WTC11 (cell line): ENCODE measurements around the gene TRIML1. TPM values are rescaled to one million over a fixed set of nuclear protein-coding genes. Genes with fewer than 3 reads are reported as not detected.

Experiments
- ATAC-seq: fragments of 200-7000 bp; cut with Tn5 transposase; 2 replicates; pipeline ENCODE4 v1.10.0; 2021; ENCODE audit warnings: mild to moderate bottlenecking, moderate library complexity
- CTCF ChIA-PET: fragments of 300-600 bp; sonication (Branson Sonifier 250); formaldehyde crosslinking; loops from one replicate; lab custom pipeline; 2021; ENCODE audit warnings: antibody characterized with exemption; lab: Charles Lee
- POLR2A ChIA-PET: fragments of 350-600 bp; sonication (Branson Sonifier 250); formaldehyde crosslinking; loops from one replicate; lab custom pipeline; 2021; ENCODE audit warnings: antibody characterized with exemption; lab: Charles Lee
- DNase-seq: peaks from one replicate; pipeline ENCODE4 v3.0.0; 2021; ENCODE audit warnings: low spot score
- H3K27ac Mint-ChIP-seq: 2 replicates; pipeline ENCODE4 v1.8.0; 2021; ENCODE audit warnings: mixed read lengths
- H3K27me3 Mint-ChIP-seq: 2 replicates; pipeline ENCODE4 v1.8.0; 2021; ENCODE audit warnings: low read depth, mild to moderate bottlenecking, moderate library complexity, mixed read lengths
- H3K36me3 Mint-ChIP-seq: 2 replicates; pipeline ENCODE4 v1.8.0; 2021; ENCODE audit warnings: mixed read lengths
- H3K4me1 Mint-ChIP-seq: 2 replicates; pipeline ENCODE4 v1.8.0; 2022; ENCODE audit warnings: mixed read lengths
- H3K4me3 Mint-ChIP-seq: 2 replicates; pipeline ENCODE4 v1.8.0; 2021; ENCODE audit warnings: mild to moderate bottlenecking, moderate library complexity, mixed read lengths
- H3K9me3 Mint-ChIP-seq: 2 replicates; pipeline ENCODE4 v1.8.0; 2021; ENCODE audit warnings: mixed read lengths
- CREB1 ChIP-seq: sonication (generic); formaldehyde crosslinking; IDR thresholded peaks from 2 replicates; pipeline ENCODE4 v1.8.0; 2023; ENCODE audit warnings: mild to moderate bottlenecking, missing genetic modification reagents
- FOXJ3 ChIP-seq: sonication (generic); formaldehyde crosslinking; IDR thresholded peaks from 2 replicates; pipeline ENCODE4 v1.9.0; 2021; ENCODE audit warnings: missing genetic modification reagents, mild to moderate bottlenecking, borderline replicate concordance
- FOXP1 ChIP-seq: sonication (generic); formaldehyde crosslinking; IDR thresholded peaks from 2 replicates; pipeline ENCODE4 v1.8.0; 2022; ENCODE audit warnings: missing genetic modification reagents, mild to moderate bottlenecking, moderate library complexity, borderline replicate concordance
- NFYB ChIP-seq: sonication (generic); formaldehyde crosslinking; conservative IDR thresholded peaks from 2 replicates; pipeline ENCODE4 v1.8.0; 2022; ENCODE audit warnings: low read depth, missing genetic modification reagents
- SMAD4 ChIP-seq: sonication (generic); formaldehyde crosslinking; IDR thresholded peaks from 2 replicates; pipeline ENCODE4 v1.8.0; 2022; ENCODE audit warnings: mild to moderate bottlenecking, missing genetic modification reagents
- TCF7 ChIP-seq: sonication (generic); formaldehyde crosslinking; IDR thresholded peaks from 2 replicates; pipeline ENCODE4 v1.8.0; 2022; ENCODE audit warnings: mild to moderate bottlenecking, low read depth, missing genetic modification reagents, moderate library complexity
- ZNF423 ChIP-seq: fragments of 250-450 bp; sonication (Bioruptor Pico); IDR thresholded peaks from 2 replicates; pipeline ENCODE4 v2.1.2; 2022; ENCODE audit warnings: mild to moderate bottlenecking, moderate library complexity
- ZNF671 ChIP-seq: fragments of 250-450 bp; sonication (Bioruptor Pico); IDR thresholded peaks from 2 replicates; pipeline ENCODE4 v1.8.0; 2021; ENCODE audit warnings: mild to moderate bottlenecking
- total RNA-seq: library from RNA; stranded (reverse); gene quantifications from 3 replicates; pipeline ENCODE4 v1.2.3, GENCODE V29; 2021
- TF ChIP-seq, protein P1 (sequence below): sonication (generic); formaldehyde crosslinking; IDR thresholded peaks from 2 replicates; pipeline ENCODE4 v1.8.1; 2023; ENCODE audit warnings: mild to moderate bottlenecking, missing genetic modification reagents
- TF ChIP-seq, protein P2 (sequence below): sonication (generic); formaldehyde crosslinking; IDR thresholded peaks from 2 replicates; pipeline ENCODE4 v1.8.1; 2022; ENCODE audit warnings: low read depth, mild to moderate bottlenecking, moderate library complexity, missing genetic modification reagents, borderline replicate concordance
- TF ChIP-seq, protein P3 (sequence below): sonication (generic); formaldehyde crosslinking; IDR thresholded peaks from 2 replicates; pipeline ENCODE4 v1.8.0; 2022; ENCODE audit warnings: mild to moderate bottlenecking, missing genetic modification reagents
- TF ChIP-seq, protein P4 (sequence below): sonication (generic); formaldehyde crosslinking; IDR thresholded peaks from 2 replicates; pipeline ENCODE4 v1.8.0; 2022; ENCODE audit warnings: mild to moderate bottlenecking, missing genetic modification reagents
- TF ChIP-seq, protein P5 (sequence below): fragments of 250-450 bp; sonication (Bioruptor Pico); IDR thresholded peaks from 2 replicates; pipeline ENCODE4 v1.9.0; 2021; ENCODE audit warnings: mild to moderate bottlenecking, borderline replicate concordance
- TF ChIP-seq, protein P6 (sequence below): sonication (generic); formaldehyde crosslinking; IDR thresholded peaks from 2 replicates; pipeline ENCODE4 v1.8.1; 2022; ENCODE audit warnings: low read depth, missing genetic modification reagents, borderline replicate concordance
- TF ChIP-seq, protein P7 (sequence below): sonication (generic); formaldehyde crosslinking; conservative IDR thresholded peaks from 2 replicates; pipeline ENCODE4 v1.8.1; 2023; ENCODE audit warnings: mild to moderate bottlenecking, low read depth, missing genetic modification reagents, moderate library complexity
- TF ChIP-seq, protein P8 (sequence below): sonication (generic); formaldehyde crosslinking; IDR thresholded peaks from 2 replicates; pipeline ENCODE4 v1.8.1; 2023; ENCODE audit warnings: mild to moderate bottlenecking, missing genetic modification reagents, borderline replicate concordance

TRIML1 gene
- total RNA-seq, 1 experiment from 2014 or later: not detected

DNA sequence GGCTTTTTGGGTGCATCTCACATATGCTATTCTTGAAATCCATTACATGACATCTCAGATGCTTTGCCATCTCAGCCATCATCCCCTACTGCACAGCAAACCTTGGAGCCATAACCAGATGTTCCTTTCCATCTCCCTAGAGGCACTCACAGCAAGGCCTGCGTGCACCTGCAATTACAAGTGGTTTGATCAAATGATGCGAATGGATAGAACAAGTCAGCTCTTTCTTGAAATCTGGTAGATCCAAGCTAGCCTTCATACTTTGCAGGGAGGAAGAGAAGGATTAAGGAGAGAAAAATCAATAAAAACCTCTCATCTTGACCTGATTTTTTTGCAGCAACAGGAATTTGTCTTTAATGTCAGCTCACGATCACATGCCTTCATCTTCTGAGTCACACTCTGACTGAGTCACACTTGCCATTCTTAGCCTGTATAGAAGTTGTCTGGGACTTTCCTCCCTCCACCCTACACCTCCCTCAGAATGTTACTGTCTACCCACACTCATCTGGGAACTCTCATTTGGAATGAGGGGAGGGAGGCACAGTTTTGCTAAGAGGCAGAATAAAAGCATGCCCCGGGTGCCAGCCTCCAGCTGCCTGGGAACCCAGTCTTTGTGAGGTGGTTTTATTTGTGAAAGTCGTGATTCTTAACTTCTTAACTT is 11.9 kb upstream of the TRIML1 start:
- Mint-ChIP-seq H3K27ac (peak overlapping the region; percentile 7), H3K27me3 (no peaks in the 10 kb centered on the region), H3K4me3 (no peak overlapping the region), H3K9me3 (peaks cover 7% of the 10 kb centered on the region; the same call in 1 of the 2 replicates), H3K4me1 (peaks cover 33% of the 10 kb centered on the region), H3K36me3 (no peaks in the 10 kb centered on the region)
- ATAC-seq (no peak), DNase-seq (no peak)
- TF ChIP-seq, protein P1, sequence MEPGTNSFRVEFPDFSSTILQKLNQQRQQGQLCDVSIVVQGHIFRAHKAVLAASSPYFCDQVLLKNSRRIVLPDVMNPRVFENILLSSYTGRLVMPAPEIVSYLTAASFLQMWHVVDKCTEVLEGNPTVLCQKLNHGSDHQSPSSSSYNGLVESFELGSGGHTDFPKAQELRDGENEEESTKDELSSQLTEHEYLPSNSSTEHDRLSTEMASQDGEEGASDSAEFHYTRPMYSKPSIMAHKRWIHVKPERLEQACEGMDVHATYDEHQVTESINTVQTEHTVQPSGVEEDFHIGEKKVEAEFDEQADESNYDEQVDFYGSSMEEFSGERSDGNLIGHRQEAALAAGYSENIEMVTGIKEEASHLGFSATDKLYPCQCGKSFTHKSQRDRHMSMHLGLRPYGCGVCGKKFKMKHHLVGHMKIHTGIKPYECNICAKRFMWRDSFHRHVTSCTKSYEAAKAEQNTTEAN (CRISPR knock-in tag): no peak
- TF ChIP-seq SMAD4 (CRISPR knock-in tag) (no peak), FOXJ3 (CRISPR knock-in tag) (no peak), NFYB (CRISPR knock-in tag) (no peak), ZNF423 (CRISPR knock-in tag) (no peak), ZNF671 (CRISPR knock-in tag) (no peak)
- TF ChIP-seq, protein P2, sequence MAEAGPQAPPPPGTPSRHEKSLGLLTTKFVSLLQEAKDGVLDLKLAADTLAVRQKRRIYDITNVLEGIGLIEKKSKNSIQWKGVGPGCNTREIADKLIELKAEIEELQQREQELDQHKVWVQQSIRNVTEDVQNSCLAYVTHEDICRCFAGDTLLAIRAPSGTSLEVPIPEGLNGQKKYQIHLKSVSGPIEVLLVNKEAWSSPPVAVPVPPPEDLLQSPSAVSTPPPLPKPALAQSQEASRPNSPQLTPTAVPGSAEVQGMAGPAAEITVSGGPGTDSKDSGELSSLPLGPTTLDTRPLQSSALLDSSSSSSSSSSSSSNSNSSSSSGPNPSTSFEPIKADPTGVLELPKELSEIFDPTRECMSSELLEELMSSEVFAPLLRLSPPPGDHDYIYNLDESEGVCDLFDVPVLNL (CRISPR knock-in tag): no peak
- CTCF ChIA-PET: no interaction called here
- POLR2A ChIA-PET: no interaction called here

DNA sequence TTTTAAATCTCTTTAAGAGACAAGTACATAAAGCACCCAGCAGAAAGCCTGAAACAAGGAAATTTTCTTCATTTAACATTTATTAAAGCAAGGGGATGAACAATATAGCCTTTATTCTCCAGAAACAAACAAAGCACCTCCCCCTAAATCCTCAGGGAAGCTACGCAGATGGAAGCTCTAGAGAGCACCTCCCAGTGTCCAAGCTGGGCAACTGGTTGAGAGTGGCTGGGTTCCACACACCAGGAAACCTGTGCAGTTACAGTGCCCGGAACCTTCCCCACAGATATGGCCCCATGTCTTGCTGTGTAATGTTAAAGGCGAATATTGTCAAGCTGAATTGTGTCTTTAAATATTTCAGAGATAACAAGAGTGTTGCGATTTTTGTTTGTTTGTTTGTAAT is 8.9 kb upstream of the TRIML1 start:
- Mint-ChIP-seq H3K27ac (peak overlapping the region; percentile 2), H3K9me3 (peaks cover 10% of the 10 kb centered on the region), H3K27me3 (no peaks in the 10 kb centered on the region), H3K4me3 (no peak overlapping the region), H3K4me1 (peaks cover 24% of the 10 kb centered on the region), H3K36me3 (no peaks in the 10 kb centered on the region)
- POLR2A ChIA-PET: no interaction called here
- CTCF ChIA-PET: interaction anchor here (1.0 to 2.2 kb wide), 4 partner anchors 10 to 524 kb away, joined by 3 to 6 read pairs (median 3); no protein-coding TSS in a partner anchor
- ATAC-seq (peak; percentile 84), DNase-seq (no peak)
- TF ChIP-seq, protein P3, sequence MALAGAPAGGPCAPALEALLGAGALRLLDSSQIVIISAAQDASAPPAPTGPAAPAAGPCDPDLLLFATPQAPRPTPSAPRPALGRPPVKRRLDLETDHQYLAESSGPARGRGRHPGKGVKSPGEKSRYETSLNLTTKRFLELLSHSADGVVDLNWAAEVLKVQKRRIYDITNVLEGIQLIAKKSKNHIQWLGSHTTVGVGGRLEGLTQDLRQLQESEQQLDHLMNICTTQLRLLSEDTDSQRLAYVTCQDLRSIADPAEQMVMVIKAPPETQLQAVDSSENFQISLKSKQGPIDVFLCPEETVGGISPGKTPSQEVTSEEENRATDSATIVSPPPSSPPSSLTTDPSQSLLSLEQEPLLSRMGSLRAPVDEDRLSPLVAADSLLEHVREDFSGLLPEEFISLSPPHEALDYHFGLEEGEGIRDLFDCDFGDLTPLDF (CRISPR knock-in tag): no peak
- no peak for TF ChIP-seq ZNF423 (CRISPR knock-in tag)
- no peak for TF ChIP-seq TCF7 (CRISPR knock-in tag)
- TF ChIP-seq, protein P4, sequence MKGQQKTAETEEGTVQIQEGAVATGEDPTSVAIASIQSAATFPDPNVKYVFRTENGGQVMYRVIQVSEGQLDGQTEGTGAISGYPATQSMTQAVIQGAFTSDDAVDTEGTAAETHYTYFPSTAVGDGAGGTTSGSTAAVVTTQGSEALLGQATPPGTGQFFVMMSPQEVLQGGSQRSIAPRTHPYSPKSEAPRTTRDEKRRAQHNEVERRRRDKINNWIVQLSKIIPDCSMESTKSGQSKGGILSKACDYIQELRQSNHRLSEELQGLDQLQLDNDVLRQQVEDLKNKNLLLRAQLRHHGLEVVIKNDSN (CRISPR knock-in tag): no peak
- TF ChIP-seq CREB1 (CRISPR knock-in tag): no peak
- no peak for TF ChIP-seq FOXP1 (CRISPR knock-in tag)
- TF ChIP-seq, protein P5, sequence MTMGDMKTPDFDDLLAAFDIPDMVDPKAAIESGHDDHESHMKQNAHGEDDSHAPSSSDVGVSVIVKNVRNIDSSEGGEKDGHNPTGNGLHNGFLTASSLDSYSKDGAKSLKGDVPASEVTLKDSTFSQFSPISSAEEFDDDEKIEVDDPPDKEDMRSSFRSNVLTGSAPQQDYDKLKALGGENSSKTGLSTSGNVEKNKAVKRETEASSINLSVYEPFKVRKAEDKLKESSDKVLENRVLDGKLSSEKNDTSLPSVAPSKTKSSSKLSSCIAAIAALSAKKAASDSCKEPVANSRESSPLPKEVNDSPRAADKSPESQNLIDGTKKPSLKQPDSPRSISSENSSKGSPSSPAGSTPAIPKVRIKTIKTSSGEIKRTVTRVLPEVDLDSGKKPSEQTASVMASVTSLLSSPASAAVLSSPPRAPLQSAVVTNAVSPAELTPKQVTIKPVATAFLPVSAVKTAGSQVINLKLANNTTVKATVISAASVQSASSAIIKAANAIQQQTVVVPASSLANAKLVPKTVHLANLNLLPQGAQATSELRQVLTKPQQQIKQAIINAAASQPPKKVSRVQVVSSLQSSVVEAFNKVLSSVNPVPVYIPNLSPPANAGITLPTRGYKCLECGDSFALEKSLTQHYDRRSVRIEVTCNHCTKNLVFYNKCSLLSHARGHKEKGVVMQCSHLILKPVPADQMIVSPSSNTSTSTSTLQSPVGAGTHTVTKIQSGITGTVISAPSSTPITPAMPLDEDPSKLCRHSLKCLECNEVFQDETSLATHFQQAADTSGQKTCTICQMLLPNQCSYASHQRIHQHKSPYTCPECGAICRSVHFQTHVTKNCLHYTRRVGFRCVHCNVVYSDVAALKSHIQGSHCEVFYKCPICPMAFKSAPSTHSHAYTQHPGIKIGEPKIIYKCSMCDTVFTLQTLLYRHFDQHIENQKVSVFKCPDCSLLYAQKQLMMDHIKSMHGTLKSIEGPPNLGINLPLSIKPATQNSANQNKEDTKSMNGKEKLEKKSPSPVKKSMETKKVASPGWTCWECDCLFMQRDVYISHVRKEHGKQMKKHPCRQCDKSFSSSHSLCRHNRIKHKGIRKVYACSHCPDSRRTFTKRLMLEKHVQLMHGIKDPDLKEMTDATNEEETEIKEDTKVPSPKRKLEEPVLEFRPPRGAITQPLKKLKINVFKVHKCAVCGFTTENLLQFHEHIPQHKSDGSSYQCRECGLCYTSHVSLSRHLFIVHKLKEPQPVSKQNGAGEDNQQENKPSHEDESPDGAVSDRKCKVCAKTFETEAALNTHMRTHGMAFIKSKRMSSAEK (CRISPR knock-in tag): no peak
- TF ChIP-seq, protein P6, sequence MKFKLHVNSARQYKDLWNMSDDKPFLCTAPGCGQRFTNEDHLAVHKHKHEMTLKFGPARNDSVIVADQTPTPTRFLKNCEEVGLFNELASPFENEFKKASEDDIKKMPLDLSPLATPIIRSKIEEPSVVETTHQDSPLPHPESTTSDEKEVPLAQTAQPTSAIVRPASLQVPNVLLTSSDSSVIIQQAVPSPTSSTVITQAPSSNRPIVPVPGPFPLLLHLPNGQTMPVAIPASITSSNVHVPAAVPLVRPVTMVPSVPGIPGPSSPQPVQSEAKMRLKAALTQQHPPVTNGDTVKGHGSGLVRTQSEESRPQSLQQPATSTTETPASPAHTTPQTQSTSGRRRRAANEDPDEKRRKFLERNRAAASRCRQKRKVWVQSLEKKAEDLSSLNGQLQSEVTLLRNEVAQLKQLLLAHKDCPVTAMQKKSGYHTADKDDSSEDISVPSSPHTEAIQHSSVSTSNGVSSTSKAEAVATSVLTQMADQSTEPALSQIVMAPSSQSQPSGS (CRISPR knock-in tag): no peak
- TF ChIP-seq, protein P7, sequence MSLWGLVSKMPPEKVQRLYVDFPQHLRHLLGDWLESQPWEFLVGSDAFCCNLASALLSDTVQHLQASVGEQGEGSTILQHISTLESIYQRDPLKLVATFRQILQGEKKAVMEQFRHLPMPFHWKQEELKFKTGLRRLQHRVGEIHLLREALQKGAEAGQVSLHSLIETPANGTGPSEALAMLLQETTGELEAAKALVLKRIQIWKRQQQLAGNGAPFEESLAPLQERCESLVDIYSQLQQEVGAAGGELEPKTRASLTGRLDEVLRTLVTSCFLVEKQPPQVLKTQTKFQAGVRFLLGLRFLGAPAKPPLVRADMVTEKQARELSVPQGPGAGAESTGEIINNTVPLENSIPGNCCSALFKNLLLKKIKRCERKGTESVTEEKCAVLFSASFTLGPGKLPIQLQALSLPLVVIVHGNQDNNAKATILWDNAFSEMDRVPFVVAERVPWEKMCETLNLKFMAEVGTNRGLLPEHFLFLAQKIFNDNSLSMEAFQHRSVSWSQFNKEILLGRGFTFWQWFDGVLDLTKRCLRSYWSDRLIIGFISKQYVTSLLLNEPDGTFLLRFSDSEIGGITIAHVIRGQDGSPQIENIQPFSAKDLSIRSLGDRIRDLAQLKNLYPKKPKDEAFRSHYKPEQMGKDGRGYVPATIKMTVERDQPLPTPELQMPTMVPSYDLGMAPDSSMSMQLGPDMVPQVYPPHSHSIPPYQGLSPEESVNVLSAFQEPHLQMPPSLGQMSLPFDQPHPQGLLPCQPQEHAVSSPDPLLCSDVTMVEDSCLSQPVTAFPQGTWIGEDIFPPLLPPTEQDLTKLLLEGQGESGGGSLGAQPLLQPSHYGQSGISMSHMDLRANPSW: no peak
- TF ChIP-seq, protein P8, sequence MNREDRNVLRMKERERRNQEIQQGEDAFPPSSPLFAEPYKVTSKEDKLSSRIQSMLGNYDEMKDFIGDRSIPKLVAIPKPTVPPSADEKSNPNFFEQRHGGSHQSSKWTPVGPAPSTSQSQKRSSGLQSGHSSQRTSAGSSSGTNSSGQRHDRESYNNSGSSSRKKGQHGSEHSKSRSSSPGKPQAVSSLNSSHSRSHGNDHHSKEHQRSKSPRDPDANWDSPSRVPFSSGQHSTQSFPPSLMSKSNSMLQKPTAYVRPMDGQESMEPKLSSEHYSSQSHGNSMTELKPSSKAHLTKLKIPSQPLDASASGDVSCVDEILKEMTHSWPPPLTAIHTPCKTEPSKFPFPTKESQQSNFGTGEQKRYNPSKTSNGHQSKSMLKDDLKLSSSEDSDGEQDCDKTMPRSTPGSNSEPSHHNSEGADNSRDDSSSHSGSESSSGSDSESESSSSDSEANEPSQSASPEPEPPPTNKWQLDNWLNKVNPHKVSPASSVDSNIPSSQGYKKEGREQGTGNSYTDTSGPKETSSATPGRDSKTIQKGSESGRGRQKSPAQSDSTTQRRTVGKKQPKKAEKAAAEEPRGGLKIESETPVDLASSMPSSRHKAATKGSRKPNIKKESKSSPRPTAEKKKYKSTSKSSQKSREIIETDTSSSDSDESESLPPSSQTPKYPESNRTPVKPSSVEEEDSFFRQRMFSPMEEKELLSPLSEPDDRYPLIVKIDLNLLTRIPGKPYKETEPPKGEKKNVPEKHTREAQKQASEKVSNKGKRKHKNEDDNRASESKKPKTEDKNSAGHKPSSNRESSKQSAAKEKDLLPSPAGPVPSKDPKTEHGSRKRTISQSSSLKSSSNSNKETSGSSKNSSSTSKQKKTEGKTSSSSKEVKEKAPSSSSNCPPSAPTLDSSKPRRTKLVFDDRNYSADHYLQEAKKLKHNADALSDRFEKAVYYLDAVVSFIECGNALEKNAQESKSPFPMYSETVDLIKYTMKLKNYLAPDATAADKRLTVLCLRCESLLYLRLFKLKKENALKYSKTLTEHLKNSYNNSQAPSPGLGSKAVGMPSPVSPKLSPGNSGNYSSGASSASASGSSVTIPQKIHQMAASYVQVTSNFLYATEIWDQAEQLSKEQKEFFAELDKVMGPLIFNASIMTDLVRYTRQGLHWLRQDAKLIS: no peak
